ENCODE measurements around the gene LTF.

GRCh38 chr3:46395210-46395661 is 69.5 kb downstream of the LTF start:
- no peak for TF ChIP-seq POLR2A (IDR thresholded peaks at IDR 0.05; ENCODE audit: low read depth, low read length)
- no peak for TF ChIP-seq POLR2AphosphoS5 (IDR thresholded peaks at IDR 0.05; ENCODE audit: low read depth, low read length)

Data from GM12891 (cell line).